ENCODE measurements around the gene IVD. TPM values are rescaled to one million over a fixed set of nuclear protein-coding genes. Genes with fewer than 3 reads are reported as not detected.

IVD gene
- total RNA-seq (10 to 100 TPM; 23.8 to 41.3 (median 30.1) TPM), polyA plus RNA-seq (10 to 100 TPM; 26.0 to 38.5 TPM)

- TF ChIP-seq, protein P1, sequence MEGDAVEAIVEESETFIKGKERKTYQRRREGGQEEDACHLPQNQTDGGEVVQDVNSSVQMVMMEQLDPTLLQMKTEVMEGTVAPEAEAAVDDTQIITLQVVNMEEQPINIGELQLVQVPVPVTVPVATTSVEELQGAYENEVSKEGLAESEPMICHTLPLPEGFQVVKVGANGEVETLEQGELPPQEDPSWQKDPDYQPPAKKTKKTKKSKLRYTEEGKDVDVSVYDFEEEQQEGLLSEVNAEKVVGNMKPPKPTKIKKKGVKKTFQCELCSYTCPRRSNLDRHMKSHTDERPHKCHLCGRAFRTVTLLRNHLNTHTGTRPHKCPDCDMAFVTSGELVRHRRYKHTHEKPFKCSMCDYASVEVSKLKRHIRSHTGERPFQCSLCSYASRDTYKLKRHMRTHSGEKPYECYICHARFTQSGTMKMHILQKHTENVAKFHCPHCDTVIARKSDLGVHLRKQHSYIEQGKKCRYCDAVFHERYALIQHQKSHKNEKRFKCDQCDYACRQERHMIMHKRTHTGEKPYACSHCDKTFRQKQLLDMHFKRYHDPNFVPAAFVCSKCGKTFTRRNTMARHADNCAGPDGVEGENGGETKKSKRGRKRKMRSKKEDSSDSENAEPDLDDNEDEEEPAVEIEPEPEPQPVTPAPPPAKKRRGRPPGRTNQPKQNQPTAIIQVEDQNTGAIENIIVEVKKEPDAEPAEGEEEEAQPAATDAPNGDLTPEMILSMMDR (IDR thresholded peaks at IDR 0.05) = no peak
- Histone ChIP-seq H3K36me3 (peaks cover 0 to 7% (median 0%) of the 10 kb centered on the region in 3 donors), H3K27me3 (no peaks in the 10 kb centered on the region), H3K4me3 (peak within 1 kb of the TSS; percentile 76 to 95 (median 81)), H3K27ac (peak within 1 kb of the TSS in 3 of 4 donors; percentile 18 to 60 (median 44)), H3K4me1 (peaks cover 0 to 19% (median 0%) of the 10 kb centered on the region in 3 donors), H3K9me3 (no peaks in the 10 kb centered on the region)
- WGBS, 2 donors = 1% methylated on average over 54 of the region's 54 CpGs
- DNase-seq (peak; percentile 94 to 98 (median 95)), ATAC-seq (peak; percentile 99 to 100 (median 99)), FAIRE-seq (peak; percentile 95)
- intact Hi-C loops (cut with DNase I) = no loop called here
These were observed at the start of gene IVD for GRCh38 chr15:40405501-40406381. IVD (plus strand) TSS chr15:40405795; CDS start chr15:40405828, 33 bp downstream.

DNA sequence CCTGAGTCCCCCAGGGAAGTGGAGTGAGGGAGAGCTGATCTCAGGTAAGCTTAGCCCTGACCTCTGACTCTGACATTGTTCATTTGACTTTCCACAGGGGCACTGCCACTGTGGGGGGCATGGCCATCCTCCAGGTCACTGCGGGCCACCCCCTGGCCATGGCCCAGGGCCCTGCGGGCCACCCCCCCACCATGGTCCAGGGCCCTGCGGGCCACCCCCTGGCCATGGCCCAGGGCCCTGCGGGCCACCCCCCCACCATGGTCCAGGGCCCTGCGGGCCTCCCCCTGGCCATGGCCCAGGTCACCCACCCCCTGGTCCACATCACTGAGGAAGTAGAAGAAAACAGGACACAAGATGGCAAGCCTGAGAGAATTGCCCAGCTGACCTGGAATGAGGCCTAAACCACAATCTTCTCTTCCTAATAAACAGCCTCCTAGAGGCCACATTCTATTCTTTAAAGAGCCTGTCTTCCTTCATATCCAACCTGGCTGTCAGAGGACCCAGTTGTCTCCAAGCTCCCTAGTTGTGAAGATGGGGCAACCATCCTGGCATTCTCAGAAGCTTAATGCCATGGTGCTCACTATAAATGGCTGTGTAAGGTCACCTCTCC, 49.5 kb upstream of the IVD start:
- H3K36me3 ChIP-seq = no peaks in the 10 kb centered on the region
- 70 to 86% methylated on average over 3 to 5 of the region's 5 CpGs for WGBS, 2 donors
- no peak for ATAC-seq

GRCh38 chr15:40357246-40357645, 48.3 kb upstream of the IVD start:
- DNase-seq = no peak
- no peaks in the 10 kb centered on the region for H3K36me3 ChIP-seq
- no peak overlapping the region for H3K27ac ChIP-seq
- H3K9me3 ChIP-seq = no peaks in the 10 kb centered on the region
- FAIRE-seq = no peak
- TF ChIP-seq, protein P1 (IDR thresholded peaks at IDR 0.05) = no peak
- H3K27me3 ChIP-seq = no peaks in the 10 kb centered on the region
- 31 to 42% methylated on average over 1 of the region's 1 CpG for WGBS, 2 donors
- peak overlapping the region in 1 of 4 donors; percentile 61 for H3K4me3 ChIP-seq
- peaks cover 0 to 3% (median 0%) of the 10 kb centered on the region in 3 donors for H3K4me1 ChIP-seq
- ATAC-seq = no peak
- intact Hi-C loops (cut with DNase I) = no loop called here

More for the DNA sequence above, 49.5 kb upstream of the IVD start:
- H3K4me3 ChIP-seq = no peak overlapping the region
- DNase-seq (no peak), FAIRE-seq (no peak)
- H3K27me3 ChIP-seq = no peaks in the 10 kb centered on the region
- intact Hi-C loops (cut with DNase I) = no loop called here
- TF ChIP-seq, protein P1 (IDR thresholded peaks at IDR 0.05) = no peak
- peaks cover 0 to 3% (median 0%) of the 10 kb centered on the region in 3 donors for H3K4me1 ChIP-seq
- H3K27ac ChIP-seq = no peak overlapping the region
- H3K9me3 ChIP-seq = no peaks in the 10 kb centered on the region

DNA sequence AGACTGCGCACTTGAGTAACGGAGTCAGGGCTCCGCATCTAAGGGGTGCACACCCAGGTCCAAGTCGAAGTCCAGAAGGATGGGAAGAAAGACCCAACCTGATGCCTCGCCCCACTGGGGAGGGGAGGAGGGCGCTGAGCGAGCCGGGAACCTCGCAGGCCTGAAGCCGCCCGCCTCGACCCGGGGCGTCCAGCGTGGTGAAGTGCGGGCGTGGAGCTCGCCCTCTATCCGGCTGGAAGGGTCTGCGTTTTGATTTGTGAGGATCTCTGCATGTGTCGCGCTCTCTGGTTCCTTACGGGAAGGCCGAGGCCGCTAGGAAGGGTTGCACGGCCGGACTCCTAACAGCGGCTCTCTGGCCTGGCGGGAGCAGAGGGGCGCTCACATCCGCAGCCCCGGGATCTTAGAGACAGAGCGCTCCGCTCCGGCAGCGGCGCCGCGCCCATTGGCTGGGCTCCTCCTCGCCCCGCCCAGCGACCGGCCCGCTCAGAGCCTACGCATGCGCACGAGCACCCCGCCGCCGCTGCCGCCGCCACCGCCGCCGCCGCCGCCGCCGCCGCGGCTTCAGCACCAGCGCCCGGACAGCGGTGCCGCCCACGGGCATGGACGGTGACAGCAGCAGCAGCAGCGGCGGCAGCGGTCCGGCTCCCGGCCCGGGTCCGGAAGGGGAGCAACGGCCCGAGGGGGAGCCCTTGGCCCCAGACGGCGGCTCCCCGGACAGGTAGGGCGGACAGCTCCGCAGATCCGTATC, 47.7 kb upstream of the IVD start, which contains the start of gene DISP2:
TSS of gene DISP2 (plus strand) at position 497 of the 748 bp plus-strand sequence. CDS start at position 600, 103 bp downstream.
- Histone ChIP-seq H3K36me3 (no peaks in the 10 kb centered on the region), H3K4me3 (peak within 1 kb of the TSS; percentile 34 to 61 (median 39)), H3K27me3 (no peaks in the 10 kb centered on the region), H3K27ac (no peak within 1 kb of the TSS), H3K9me3 (no peaks in the 10 kb centered on the region), H3K4me1 (peaks cover 0 to 3% (median 0%) of the 10 kb centered on the region in 3 donors)
- TF ChIP-seq, protein P1 (IDR thresholded peaks at IDR 0.05) = no peak
- no peak for FAIRE-seq
- peak; percentile 93 to 96 (median 95) for ATAC-seq
- WGBS, 2 donors = 2 to 4% methylated on average over 43 to 82 of the region's 82 CpGs
- peak; percentile 80 to 98 (median 93) for DNase-seq
- intact Hi-C loops (cut with DNase I) = no loop called here

Measured in pancreas (tissue), 10 donors.